A673 (cell line): ENCODE data around the gene CCDC85B. TPM values are rescaled to one million over a fixed set of nuclear protein-coding genes. Genes with fewer than 3 reads are reported as not detected.

Experiments
- BruUV-seq: library from RNA; stranded (reverse); fragments of 400-500 nt; replicated peaks from 2 replicates; lab custom pipeline; 2021; lab: Mats Ljungman, UMichigan
- CTCF ChIA-PET: fragments of 300-600 bp; sonication (Branson Sonifier 250); formaldehyde crosslinking; loops from one replicate; lab custom pipeline; 2022; ENCODE audit warnings: antibody characterized with exemption; lab: Charles Lee
- POLR2A ChIA-PET: fragments of 300-600 bp; sonication (Branson Sonifier 250); formaldehyde crosslinking; loops from one replicate; lab custom pipeline; 2022; ENCODE audit warnings: antibody characterized with exemption; ENCODE audit not compliant: low non-redundant PET; lab: Charles Lee
- DNase-seq: peaks from one replicate; pipeline ENCODE4 v3.0.0-alpha.2; 2015; ENCODE audit warnings: low spot score
- H3K27ac ChIP-seq: fragments of 200-600 bp; sonication (generic); 2 replicates; pipeline ENCODE4 v1.5.1; 2016; ENCODE audit warnings: mixed run types, low read depth, mild to moderate bottlenecking, mixed read lengths, antibody characterized with exemption, low read length; ENCODE audit not compliant: poor library complexity, severe bottlenecking
- H3K27me3 ChIP-seq: fragments of 200-600 bp; sonication (generic); replicated peaks from 2 replicates; pipeline ENCODE4 v1.6.1; 2017; ENCODE audit warnings: mixed run types, low read depth, mild to moderate bottlenecking, mixed read lengths, antibody characterized with exemption, low read length; ENCODE audit not compliant: insufficient read depth, poor library complexity
- H3K36me3 ChIP-seq: fragments of 200-600 bp; sonication (generic); 2 replicates; pipeline ENCODE4 v1.6.1; 2016; ENCODE audit warnings: mixed run types, mild to moderate bottlenecking, mixed read lengths, antibody characterized with exemption, low read length; ENCODE audit not compliant: insufficient read depth, poor library complexity, severe bottlenecking
- H3K4me1 ChIP-seq: fragments of 200-600 bp; sonication (generic); 2 replicates; pipeline ENCODE4 v1.6.1; 2017; ENCODE audit warnings: mixed run types, mild to moderate bottlenecking, mixed read lengths, antibody characterized with exemption, low read length; ENCODE audit not compliant: insufficient read depth, poor library complexity, severe bottlenecking
- H3K4me3 ChIP-seq: fragments of 200-600 bp; sonication (generic); 2 replicates; pipeline ENCODE4 v1.5.1; 2016; ENCODE audit warnings: low read depth, mixed run types, mild to moderate bottlenecking, mixed read lengths, low read length; ENCODE audit not compliant: poor library complexity, severe bottlenecking
- H3K9me3 ChIP-seq: fragments of 200-600 bp; sonication (generic); 2 replicates; pipeline ENCODE4 v1.6.1; 2016; ENCODE audit warnings: mixed run types, low read depth, mild to moderate bottlenecking, mixed read lengths, antibody characterized with exemption, low read length; ENCODE audit not compliant: poor library complexity, severe bottlenecking
- EZH2 ChIP-seq: fragments of 200-600 bp; sonication (generic); IDR thresholded peaks from 2 replicates; pipeline ENCODE4 v1.6.1; 2017; ENCODE audit warnings: borderline replicate concordance, low read depth, mild to moderate bottlenecking, mixed read lengths, antibody characterized with exemption, low read length; ENCODE audit not compliant: poor library complexity, severe bottlenecking
- intact Hi-C: fragments of 100-400 bp; cut with micrococcal nuclease; formaldehyde crosslinking; loops from one replicate; pipeline ENCODE4 v1.10.0; 2022; ENCODE audit not compliant: unreplicated experiment
- total RNA-seq: library from RNA; stranded (reverse); gene quantifications from 2 replicates; pipeline ENCODE4 v1.2.3, GENCODE V29; 2021
- TF ChIP-seq, protein P1 (sequence below): fragments of 300-800, 200-600 bp; sonication (generic); conservative IDR thresholded peaks from 2 replicates; pipeline ENCODE4 v1.5.1; 2017; ENCODE audit warnings: low read depth, mild to moderate bottlenecking, antibody characterized with exemption, low read length, moderate library complexity, mixed read lengths

The CCDC85B gene
- total RNA-seq, 1 experiment from 2014 or later = 32.3 TPM

DNA sequence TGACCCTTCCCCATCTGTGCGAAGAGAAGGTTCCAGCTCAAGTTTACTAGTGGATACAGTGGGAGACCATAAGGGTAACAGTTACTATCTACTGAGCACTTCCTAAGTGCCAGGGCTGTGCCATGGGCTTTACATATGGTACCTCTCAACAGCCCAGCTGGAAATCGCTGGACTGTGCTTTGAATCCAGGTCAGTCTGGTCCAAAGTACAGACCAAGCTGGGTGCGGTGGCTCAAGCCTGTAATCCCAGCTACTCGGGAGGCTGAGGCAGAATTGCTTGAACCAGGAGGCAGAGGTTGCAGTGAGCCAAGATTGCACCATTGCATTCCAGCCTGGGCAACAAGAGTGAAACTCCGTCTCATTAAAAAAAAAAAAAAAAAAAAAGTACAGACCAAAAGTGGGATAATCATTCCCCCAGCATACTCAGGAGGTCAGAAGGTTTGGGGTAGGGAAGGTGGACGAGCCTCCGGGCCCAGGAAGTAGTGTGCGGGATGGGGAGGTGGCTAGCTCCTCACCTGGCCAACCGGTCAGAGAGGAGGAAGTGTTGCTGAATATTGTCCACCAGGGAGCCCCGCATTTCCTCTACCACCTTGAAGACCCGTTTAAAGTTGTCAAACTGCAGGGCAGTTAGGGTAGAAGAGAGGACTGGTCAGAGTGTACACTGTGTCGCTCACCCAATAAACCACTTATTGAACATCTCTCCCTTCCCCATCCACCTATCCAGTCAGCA, 4.5 kb upstream of the CCDC85B start:
- H3K4me3 ChIP-seq = no peak overlapping the region
- ChIA-PET CTCF (interaction anchor here (0.6 to 2.3 kb wide), 4 partner anchors 15 to 173 kb away, joined by 3 to 16 read pairs (median 8); partner anchors contain the start of genes FOSL1 and MUS81), POLR2A (no interaction called here)
- BruUV-seq = no TSS peak
- DNase-seq = no peak
- TF ChIP-seq EZH2 = no peak
- H3K27ac ChIP-seq = no peak overlapping the region
- peaks cover 48% of the 10 kb centered on the region for H3K36me3 ChIP-seq
- H3K4me1 ChIP-seq = peaks cover 21% of the 10 kb centered on the region
- intact Hi-C loops = no loop called here
- H3K9me3 ChIP-seq = no peaks in the 10 kb centered on the region
- no peaks in the 10 kb centered on the region for H3K27me3 ChIP-seq

DNA sequence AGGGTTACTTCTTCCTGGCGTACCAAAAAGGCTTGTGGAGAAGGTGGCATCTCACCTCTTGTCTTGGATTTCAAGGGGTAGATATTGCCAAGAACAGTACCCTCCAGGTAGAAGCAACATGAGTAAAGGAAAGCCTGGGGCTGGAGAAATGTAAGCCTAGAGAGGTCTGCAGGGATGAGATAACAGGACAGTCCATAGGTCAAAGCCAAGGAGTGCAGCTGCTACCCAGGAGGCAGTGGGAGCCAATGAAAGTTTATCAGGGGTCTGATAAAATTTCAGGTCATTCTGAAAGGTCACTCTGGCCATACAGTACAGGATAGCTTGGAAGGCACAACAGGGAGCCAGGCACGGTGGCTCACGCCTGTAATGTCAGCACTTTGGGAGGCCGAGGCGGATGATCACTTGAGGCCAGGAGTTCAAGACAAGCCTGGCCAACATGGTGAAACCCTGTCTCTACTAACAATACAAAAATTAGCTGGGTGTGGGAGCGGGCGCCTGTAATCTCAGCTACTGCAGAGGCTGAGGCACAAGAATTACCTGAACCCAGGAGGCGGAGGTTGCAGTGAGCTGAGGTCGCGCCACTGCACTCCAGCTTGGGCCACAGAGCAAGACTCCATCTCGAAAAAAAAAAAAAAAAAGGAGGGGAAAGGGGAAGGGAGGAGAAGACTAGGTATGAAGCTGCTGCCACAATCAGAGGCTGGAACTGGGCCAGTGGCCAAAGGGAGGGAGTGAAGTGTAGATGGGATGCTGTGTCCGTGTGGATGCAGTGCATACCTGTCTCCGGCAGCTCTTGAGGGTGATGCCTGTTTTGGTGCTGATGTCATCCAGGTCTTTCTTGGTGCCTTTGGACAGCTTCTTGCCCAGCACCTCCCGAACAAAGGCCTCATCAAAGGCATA, 3.4 kb upstream of the CCDC85B start:
- intact Hi-C loops = no loop called here
- ChIA-PET CTCF (interaction anchor here (1.1 to 2.1 kb wide), 2 partner anchors 18 to 25 kb away, joined by 3 to 31 read pairs; no protein-coding TSS in a partner anchor), POLR2A (no interaction called here)
- no peak for TF ChIP-seq EZH2
- TF ChIP-seq, protein P1, sequence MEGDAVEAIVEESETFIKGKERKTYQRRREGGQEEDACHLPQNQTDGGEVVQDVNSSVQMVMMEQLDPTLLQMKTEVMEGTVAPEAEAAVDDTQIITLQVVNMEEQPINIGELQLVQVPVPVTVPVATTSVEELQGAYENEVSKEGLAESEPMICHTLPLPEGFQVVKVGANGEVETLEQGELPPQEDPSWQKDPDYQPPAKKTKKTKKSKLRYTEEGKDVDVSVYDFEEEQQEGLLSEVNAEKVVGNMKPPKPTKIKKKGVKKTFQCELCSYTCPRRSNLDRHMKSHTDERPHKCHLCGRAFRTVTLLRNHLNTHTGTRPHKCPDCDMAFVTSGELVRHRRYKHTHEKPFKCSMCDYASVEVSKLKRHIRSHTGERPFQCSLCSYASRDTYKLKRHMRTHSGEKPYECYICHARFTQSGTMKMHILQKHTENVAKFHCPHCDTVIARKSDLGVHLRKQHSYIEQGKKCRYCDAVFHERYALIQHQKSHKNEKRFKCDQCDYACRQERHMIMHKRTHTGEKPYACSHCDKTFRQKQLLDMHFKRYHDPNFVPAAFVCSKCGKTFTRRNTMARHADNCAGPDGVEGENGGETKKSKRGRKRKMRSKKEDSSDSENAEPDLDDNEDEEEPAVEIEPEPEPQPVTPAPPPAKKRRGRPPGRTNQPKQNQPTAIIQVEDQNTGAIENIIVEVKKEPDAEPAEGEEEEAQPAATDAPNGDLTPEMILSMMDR = no peak
- no peaks in the 10 kb centered on the region for H3K27me3 ChIP-seq
- peak overlapping the region; percentile 85 for H3K27ac ChIP-seq
- H3K9me3 ChIP-seq = no peaks in the 10 kb centered on the region
- peaks cover 26% of the 10 kb centered on the region for H3K4me1 ChIP-seq
- H3K4me3 ChIP-seq = peak overlapping the region; percentile 72
- no TSS peak for BruUV-seq
- DNase-seq = no peak
- H3K36me3 ChIP-seq = peaks cover 48% of the 10 kb centered on the region

DNA sequence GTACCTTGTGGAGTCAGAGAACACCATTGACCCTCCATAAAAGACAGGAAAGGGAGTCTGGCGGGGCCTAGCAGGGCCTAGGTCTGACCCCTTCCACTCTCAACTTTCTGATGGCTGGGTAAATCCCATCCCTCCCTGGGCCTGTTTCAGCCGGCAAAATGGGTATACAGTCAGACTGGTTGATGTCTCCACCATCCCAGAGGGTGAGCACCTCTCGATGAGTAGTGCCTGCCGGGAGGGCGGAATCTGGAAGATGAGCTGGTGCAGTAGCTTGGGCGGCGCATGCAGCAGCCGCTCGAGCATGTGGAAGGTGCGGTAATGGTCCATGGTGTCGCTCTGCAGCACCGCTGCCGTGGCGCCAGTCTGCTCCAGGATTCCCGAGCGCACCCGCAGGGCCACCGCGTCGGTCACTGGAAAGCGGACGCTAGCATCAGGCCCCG, 2.7 kb upstream of the CCDC85B start:
- CTCF ChIA-PET = interaction anchor here (0.5 to 2.4 kb wide), 36 partner anchors 9 to 1740 kb away, joined by 3 to 65 read pairs (median 6); partner anchors contain the start of genes DPF2, EFEMP2, FOSL1 and KAT5
- no peak for DNase-seq
- POLR2A ChIA-PET = interaction anchor here (0.6 to 0.7 kb wide), 4 partner anchors 28 to 1456 kb away, joined by 5 to 11 read pairs (median 8); no protein-coding TSS in a partner anchor
- peaks cover 33% of the 10 kb centered on the region for H3K4me1 ChIP-seq
- BruUV-seq = TSS peak; percentile 49
- no peaks in the 10 kb centered on the region for H3K9me3 ChIP-seq
- peaks cover 43% of the 10 kb centered on the region for H3K36me3 ChIP-seq
- intact Hi-C loops = loop anchor here (1.0 kb wide), 1 partner anchor 29 kb away; the partner anchor contains the start of gene CFL1
- H3K27me3 ChIP-seq = no peaks in the 10 kb centered on the region
- TF ChIP-seq, protein P1 = no peak
- no peak for TF ChIP-seq EZH2
- H3K4me3 ChIP-seq = peak overlapping the region; percentile 72
- H3K27ac ChIP-seq = peak overlapping the region; percentile 85
